Right atrium auricular region (tissue), 2 donors: ENCODE results near the gene GLUD1. TPM values are rescaled to one million over a fixed set of nuclear protein-coding genes. Genes with fewer than 3 reads are reported as not detected.
"Not testable (repeated sequence)": the region's sequence is repeated elsewhere in the genome, so short reads cannot be mapped to it uniquely, and the experiment has no call there.

ENCODE experiments used
- DNase-seq: peaks from one replicate; pipeline ENCODE4 v3.0.0-alpha.2; 2019; ENCODE audit warnings: low spot score
- H3K27ac ChIP-seq, 2 donors: fragments of 200-600 bp; sonication (generic); 1 replicate in 1 of 2; 2 replicates in 1 of 2; pipeline ENCODE4 v1.5.1; 2016 to 2019
- H3K27me3 ChIP-seq, 2 donors: fragments of 200-600 bp; sonication (generic); one replicate each; pipeline versions ENCODE4 v1.5.1 to v1.6.0; 2017 to 2019
- H3K36me3 ChIP-seq: fragments of 200-600 bp; sonication (generic); one replicate; pipeline ENCODE4 v1.5.1; 2016
- H3K4me1 ChIP-seq, 2 donors: fragments of 200-600 bp; sonication (generic); one replicate each; pipeline versions ENCODE4 v1.5.1 to v1.6.0; 2017 to 2019
- H3K4me3 ChIP-seq, 2 donors: fragments of 200-600 bp; sonication (generic); 1 replicate in 1 of 2; 2 replicates in 1 of 2; pipeline ENCODE4 v1.5.1; 2017 to 2019; ENCODE audit warnings: mild to moderate bottlenecking in 1 of 2, moderate library complexity in 1 of 2
- H3K9me3 ChIP-seq, 2 donors: fragments of 200-600 bp; sonication (generic); one replicate each; pipeline ENCODE4 v1.5.1; 2019
- CTCF ChIP-seq, 2 donors: fragments of 200-600 bp; sonication (generic); IDR thresholded peaks; one replicate each; pipeline ENCODE4 v1.5.1; 2019; ENCODE audit warnings: antibody characterized with exemption in 2 of 2
- total RNA-seq, 2 donors: library from RNA; depleted of rRNA; stranded (reverse); fragments of >200 nt; gene quantifications; one replicate each; pipeline ENCODE4 v1.1.0, GENCODE V29; 2016

The GLUD1 gene
- total RNA-seq = 10 to 100 TPM; 88.6 TPM

- peaks cover 0 to 34% of the 10 kb centered on the region in 2 donors for H3K4me1 ChIP-seq
- peak within 1 kb of the TSS; percentile 98 to 99 for H3K27ac ChIP-seq
- no peaks in the 10 kb centered on the region for H3K36me3 ChIP-seq
- no peak for TF ChIP-seq CTCF (IDR thresholded peaks at IDR 0.05)
- H3K27me3 ChIP-seq = no peaks in the 10 kb centered on the region
- peak within 1 kb of the TSS; percentile 79 to 82 for H3K4me3 ChIP-seq
- peak; percentile 91 for DNase-seq
- H3K9me3 ChIP-seq = no peaks in the 10 kb centered on the region
Observed at GRCh38 chr10:87094373-87095235, at the start of gene GLUD1, which contains the start of gene SHLD2. Gene GLUD1 (minus strand): TSS chr10:87094843. CDS start chr10:87094769, 74 bp downstream. Gene SHLD2 (plus strand): TSS chr10:87095206. CDS start chr10:87151355, 56,149 bp downstream.

- not testable (repeated sequence) for H3K4me3 ChIP-seq, H3K36me3 ChIP-seq, H3K9me3 ChIP-seq, DNase-seq, H3K27me3 ChIP-seq, H3K4me1 ChIP-seq
- peak overlapping the region in 1 of 2 donors; percentile 23 for H3K27ac ChIP-seq
Observed at GRCh38 chr10:87143109-87143418, 48.4 kb upstream of the GLUD1 start.

GRCh38 chr10:87142230-87143108 lies 47.8 kb upstream of the GLUD1 start:
- not testable (repeated sequence) for H3K9me3 ChIP-seq, H3K4me1 ChIP-seq, H3K27me3 ChIP-seq, H3K4me3 ChIP-seq, DNase-seq, H3K36me3 ChIP-seq
- H3K27ac ChIP-seq = peak overlapping the region in 1 of 2 donors; percentile 23

GRCh38 chr10:87137478-87137877 lies 42.8 kb upstream of the GLUD1 start:
- not testable (repeated sequence) for H3K36me3 ChIP-seq, H3K4me1 ChIP-seq, H3K27me3 ChIP-seq, H3K27ac ChIP-seq, H3K4me3 ChIP-seq, DNase-seq
- peaks cover 0 to 15% of the 10 kb centered on the region in 2 donors for H3K9me3 ChIP-seq

GRCh38 chr10:87134440-87134839 lies 39.8 kb upstream of the GLUD1 start:
- DNase-seq, H3K4me3 ChIP-seq, H3K36me3 ChIP-seq, H3K4me1 ChIP-seq, H3K27me3 ChIP-seq: not testable (repeated sequence)
- Histone ChIP-seq H3K9me3 (peaks cover 0 to 15% of the 10 kb centered on the region in 2 donors), H3K27ac (peak overlapping the region in 1 of 2 donors; percentile 53)

GRCh38 chr10:87133936-87134335 lies 39.3 kb upstream of the GLUD1 start:
- DNase-seq, H3K27me3 ChIP-seq, H3K4me1 ChIP-seq, H3K36me3 ChIP-seq, H3K4me3 ChIP-seq: not testable (repeated sequence)
- Histone ChIP-seq H3K27ac (peak overlapping the region in 1 of 2 donors; percentile 53), H3K9me3 (peaks cover 0 to 15% of the 10 kb centered on the region in 2 donors)

- not testable (repeated sequence) for H3K36me3 ChIP-seq, H3K27me3 ChIP-seq, H3K9me3 ChIP-seq, H3K4me1 ChIP-seq, H3K27ac ChIP-seq, H3K4me3 ChIP-seq, DNase-seq
Observed at GRCh38 chr10:87132176-87132575, 37.5 kb upstream of the GLUD1 start.

- not testable (repeated sequence) for H3K27ac ChIP-seq, H3K4me1 ChIP-seq, H3K36me3 ChIP-seq, DNase-seq, H3K4me3 ChIP-seq, H3K27me3 ChIP-seq, H3K9me3 ChIP-seq
Observed at GRCh38 chr10:87127607-87128156, 33.0 kb upstream of the GLUD1 start.

- not testable (repeated sequence) for DNase-seq, H3K9me3 ChIP-seq, H3K27me3 ChIP-seq
Observed at GRCh38 chr10:87127048-87127447, 32.4 kb upstream of the GLUD1 start.

GRCh38 chr10:87123351-87123750 lies 28.7 kb upstream of the GLUD1 start:
- not testable (repeated sequence) for DNase-seq, H3K4me3 ChIP-seq, H3K9me3 ChIP-seq, H3K4me1 ChIP-seq, H3K27ac ChIP-seq, H3K36me3 ChIP-seq, H3K27me3 ChIP-seq

More at GRCh38 chr10:87127048-87127447, 32.4 kb upstream of the GLUD1 start:
- not testable (repeated sequence) for H3K27ac ChIP-seq, H3K4me3 ChIP-seq, H3K4me1 ChIP-seq, H3K36me3 ChIP-seq

- not testable (repeated sequence) for DNase-seq, H3K27me3 ChIP-seq, H3K36me3 ChIP-seq, H3K4me3 ChIP-seq, H3K4me1 ChIP-seq, H3K27ac ChIP-seq, H3K9me3 ChIP-seq
Observed at GRCh38 chr10:87119029-87119428, 24.4 kb upstream of the GLUD1 start.

- H3K4me1 ChIP-seq, H3K36me3 ChIP-seq, H3K27me3 ChIP-seq, H3K27ac ChIP-seq, DNase-seq, H3K4me3 ChIP-seq, H3K9me3 ChIP-seq: not testable (repeated sequence)
Observed at GRCh38 chr10:87118122-87118521, 23.5 kb upstream of the GLUD1 start.
